ENCODE data around the gene CHRM2. TPM values are rescaled to one million over a fixed set of nuclear protein-coding genes. Genes with fewer than 3 reads are reported as not detected.
A peak's percentile ranks its signal among the peaks of the same experiment; 100 is the strongest.

Gene CHRM2
- total RNA-seq, 1 donor from 2014 or later = 1.1 TPM

GRCh38 chr7:137045573-137045972, 177.1 kb downstream of the CHRM2 start:
- no peaks in the 10 kb centered on the region for H3K9me3 ChIP-seq
- TF ChIP-seq, protein P1, sequence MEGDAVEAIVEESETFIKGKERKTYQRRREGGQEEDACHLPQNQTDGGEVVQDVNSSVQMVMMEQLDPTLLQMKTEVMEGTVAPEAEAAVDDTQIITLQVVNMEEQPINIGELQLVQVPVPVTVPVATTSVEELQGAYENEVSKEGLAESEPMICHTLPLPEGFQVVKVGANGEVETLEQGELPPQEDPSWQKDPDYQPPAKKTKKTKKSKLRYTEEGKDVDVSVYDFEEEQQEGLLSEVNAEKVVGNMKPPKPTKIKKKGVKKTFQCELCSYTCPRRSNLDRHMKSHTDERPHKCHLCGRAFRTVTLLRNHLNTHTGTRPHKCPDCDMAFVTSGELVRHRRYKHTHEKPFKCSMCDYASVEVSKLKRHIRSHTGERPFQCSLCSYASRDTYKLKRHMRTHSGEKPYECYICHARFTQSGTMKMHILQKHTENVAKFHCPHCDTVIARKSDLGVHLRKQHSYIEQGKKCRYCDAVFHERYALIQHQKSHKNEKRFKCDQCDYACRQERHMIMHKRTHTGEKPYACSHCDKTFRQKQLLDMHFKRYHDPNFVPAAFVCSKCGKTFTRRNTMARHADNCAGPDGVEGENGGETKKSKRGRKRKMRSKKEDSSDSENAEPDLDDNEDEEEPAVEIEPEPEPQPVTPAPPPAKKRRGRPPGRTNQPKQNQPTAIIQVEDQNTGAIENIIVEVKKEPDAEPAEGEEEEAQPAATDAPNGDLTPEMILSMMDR (IDR thresholded peaks at IDR 0.05) = no peak
- DNase-seq = no peak
- H3K4me1 ChIP-seq = no peaks in the 10 kb centered on the region
- no peak overlapping the region for H3K4me3 ChIP-seq
- no peak overlapping the region for H3K27ac ChIP-seq
- intact Hi-C loops (cut with DNase I) = no loop called here
- ATAC-seq = no peak
- no peaks in the 10 kb centered on the region for H3K27me3 ChIP-seq
- H3K36me3 ChIP-seq = no peaks in the 10 kb centered on the region

GRCh38 chr7:137069249-137069963, 201.0 kb downstream of the CHRM2 start:
- intact Hi-C loops (cut with DNase I) = no loop called here
- TF ChIP-seq, protein P1 (IDR thresholded peaks at IDR 0.05) = no peak
- ATAC-seq (no peak), DNase-seq (no peak)
- Histone ChIP-seq H3K9me3 (no peaks in the 10 kb centered on the region), H3K27me3 (no peaks in the 10 kb centered on the region), H3K27ac (no peak overlapping the region), H3K4me3 (no peak overlapping the region), H3K4me1 (no peaks in the 10 kb centered on the region), H3K36me3 (no peaks in the 10 kb centered on the region)

Small RNA genes within 50 kb of the gene (microRNA-seq; reads per million reads assigned to microRNA genes)
- gene MIR490 (ENCODE audit: borderline microRNAs expressed) = 3.6 reads per million, percentile 24 among the genes with 10 or more reads in this experiment

All from upper lobe of right lung (tissue), 1 donor.